Naive B cell (primary cell): ENCODE results near the gene BAMBI. TPM values are rescaled to one million over a fixed set of nuclear protein-coding genes. Genes with fewer than 3 reads are reported as not detected.
A peak's percentile ranks its signal among the peaks of the same experiment; 100 is the strongest.

Source experiments
- ATAC-seq, 2 donors: fragments of 150-1000 bp; cut with Tn5 transposase; 2 replicates each; pipeline ENCODE4 v1.10.0; 2021; ENCODE audit warnings: low read depth in 2 of 2, mild to moderate bottlenecking in 2 of 2, moderate library complexity in 2 of 2
- DNase-seq: peaks from one replicate; pipeline ENCODE4 v3.0.0; 2022
- H3K27ac Mint-ChIP-seq, 6 donors: one replicate each; pipeline ENCODE4 v1.8.0; 2020 to 2022; ENCODE audit warnings: mild to moderate bottlenecking in 6 of 6, mixed read lengths in 6 of 6, moderate library complexity in 5 of 6, inconsistent platforms in 2 of 6
- H3K27me3 Mint-ChIP-seq, 3 donors: one replicate each; pipeline ENCODE4 v1.8.0; 2021 to 2022; ENCODE audit warnings: mixed read lengths in 3 of 3, mild to moderate bottlenecking in 1 of 3
- H3K36me3 Mint-ChIP-seq, 2 donors: one replicate each; pipeline ENCODE4 v1.8.0; 2020 to 2022; ENCODE audit warnings: mixed read lengths in 2 of 2, inconsistent platforms in 1 of 2, mild to moderate bottlenecking in 1 of 2
- H3K4me1 Mint-ChIP-seq, 3 donors: one replicate each; pipeline ENCODE4 v1.8.0; 2020 to 2022; ENCODE audit warnings: mixed read lengths in 3 of 3, inconsistent platforms in 1 of 3, mild to moderate bottlenecking in 1 of 3, moderate library complexity in 1 of 3
- H3K4me3 Mint-ChIP-seq, 8 donors: one replicate each; pipeline ENCODE4 v1.8.0; 2020 to 2022; ENCODE audit warnings: mild to moderate bottlenecking in 8 of 8, mixed read lengths in 8 of 8, moderate library complexity in 8 of 8, inconsistent platforms in 2 of 8
- H3K9me3 Mint-ChIP-seq, 7 donors: one replicate each; pipeline ENCODE4 v1.8.0; 2020 to 2022; ENCODE audit warnings: mixed read lengths in 7 of 7, mild to moderate bottlenecking in 5 of 7, inconsistent platforms in 2 of 7, moderate library complexity in 1 of 7
- polyA plus RNA-seq, 6 donors: library from polyadenylated mRNA; unstranded; fragments of 300-500 nt; fragmentation: Illumina TruSeq; gene quantifications; one replicate each; pipeline ENCODE4 v1.2.3, GENCODE V29; 2021; ENCODE audit warnings: low read depth in 6 of 6

Gene BAMBI
- polyA plus RNA-seq, 6 donors from 2014 or later = 0.15 to 0.54 (median 0.52) TPM; not detected in 3

DNA sequence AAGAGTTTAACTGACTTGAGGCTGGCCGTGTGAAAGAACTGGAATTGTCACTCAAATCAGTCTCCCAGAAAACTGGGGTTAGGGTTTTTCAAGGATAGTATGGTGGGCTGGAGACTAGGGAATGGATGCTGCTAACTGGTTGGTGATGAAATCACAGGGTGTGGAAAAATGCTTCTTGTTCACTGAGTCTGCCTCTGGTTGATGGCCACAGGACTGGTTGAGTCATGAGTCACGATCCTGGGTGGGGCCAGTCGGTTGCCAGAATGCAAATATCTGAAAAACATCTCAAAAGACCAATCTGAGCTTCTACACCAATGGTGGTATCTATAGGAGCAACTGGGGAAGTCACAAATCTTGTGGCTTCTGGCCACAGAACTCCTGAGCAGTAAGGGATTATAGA lies 16.3 kb upstream of the BAMBI start:
- no peak for DNase-seq
- Mint-ChIP-seq H3K27me3 (peaks cover 20 to 47% (median 34%) of the 10 kb centered on the region in 3 donors), H3K4me3 (no peak overlapping the region), H3K4me1 (no peaks in the 10 kb centered on the region), H3K36me3 (no peaks in the 10 kb centered on the region), H3K27ac (no peak overlapping the region), H3K9me3 (no peaks in the 10 kb centered on the region)
- ATAC-seq = no peak

DNA sequence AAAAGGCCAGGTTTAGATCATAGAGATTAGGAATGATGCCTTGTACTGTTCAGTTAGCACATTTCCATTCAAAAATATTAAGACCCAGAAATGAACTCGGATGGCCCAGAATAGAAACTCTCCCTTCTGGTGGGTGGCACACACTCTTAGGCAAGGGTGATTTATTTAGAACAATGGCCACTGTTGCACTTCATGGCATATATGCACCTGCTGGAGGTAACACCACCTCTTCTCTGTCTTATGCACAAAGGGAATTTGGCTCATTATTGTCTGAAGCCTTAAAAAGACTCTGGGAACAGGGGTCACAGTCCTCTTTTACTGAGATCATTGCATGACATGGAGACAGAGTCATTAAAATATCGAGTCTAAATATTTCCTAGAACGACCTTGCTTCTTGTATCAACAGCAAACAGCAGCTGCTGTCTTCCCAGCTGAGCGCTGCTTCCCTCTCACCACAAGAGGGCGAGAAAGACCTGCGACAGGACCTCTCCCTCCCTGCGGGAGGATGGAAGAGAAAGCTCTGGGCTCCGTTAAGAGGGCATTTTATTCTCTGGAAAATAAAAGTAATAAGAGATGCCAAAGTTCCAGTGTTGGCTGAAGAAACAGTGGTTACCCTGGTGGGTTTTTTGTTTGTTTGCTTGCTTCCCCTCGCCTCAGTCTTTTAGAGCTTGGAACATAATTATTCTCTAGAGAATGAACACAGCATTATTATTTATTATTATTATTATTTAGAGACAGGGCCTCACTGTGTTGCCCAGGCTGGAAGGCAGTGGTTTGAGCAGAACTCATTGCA lies 13.5 kb upstream of the BAMBI start:
- Mint-ChIP-seq H3K4me3 (no peak overlapping the region), H3K27me3 (peaks cover 45 to 66% (median 61%) of the 10 kb centered on the region in 3 donors), H3K36me3 (peaks cover 0 to 8% of the 10 kb centered on the region in 2 donors), H3K9me3 (no peaks in the 10 kb centered on the region), H3K4me1 (peaks cover 5 to 9% (median 9%) of the 10 kb centered on the region in 3 donors), H3K27ac (no peak overlapping the region)
- DNase-seq (peak; percentile 50), ATAC-seq (peak; percentile 59 to 79)

DNA sequence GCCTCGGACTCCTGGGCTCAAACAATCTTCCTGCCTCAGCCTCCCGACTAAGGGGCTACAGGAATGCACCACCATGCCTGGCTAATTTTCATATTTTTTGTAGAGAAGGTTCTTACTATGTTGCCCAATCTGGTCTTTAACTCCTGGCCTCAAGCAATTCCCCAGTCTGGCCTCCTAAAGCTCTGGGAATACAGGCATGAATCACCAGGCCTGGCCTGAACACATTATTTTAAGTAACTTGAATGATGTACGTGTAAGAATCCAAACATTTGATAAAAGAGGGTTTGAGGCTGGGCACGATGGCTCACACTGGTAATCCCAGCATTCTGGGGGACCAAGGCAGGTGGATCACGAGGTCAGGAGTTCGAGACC lies 13.0 kb upstream of the BAMBI start:
- Mint-ChIP-seq H3K4me3 (no peak overlapping the region), H3K27ac (no peak overlapping the region), H3K4me1 (peaks cover 8 to 15% (median 15%) of the 10 kb centered on the region in 3 donors), H3K36me3 (peaks cover 2 to 8% of the 10 kb centered on the region in 2 donors), H3K27me3 (peaks cover 51 to 72% (median 67%) of the 10 kb centered on the region in 3 donors), H3K9me3 (no peaks in the 10 kb centered on the region)
- ATAC-seq (no peak), DNase-seq (no peak)

DNA sequence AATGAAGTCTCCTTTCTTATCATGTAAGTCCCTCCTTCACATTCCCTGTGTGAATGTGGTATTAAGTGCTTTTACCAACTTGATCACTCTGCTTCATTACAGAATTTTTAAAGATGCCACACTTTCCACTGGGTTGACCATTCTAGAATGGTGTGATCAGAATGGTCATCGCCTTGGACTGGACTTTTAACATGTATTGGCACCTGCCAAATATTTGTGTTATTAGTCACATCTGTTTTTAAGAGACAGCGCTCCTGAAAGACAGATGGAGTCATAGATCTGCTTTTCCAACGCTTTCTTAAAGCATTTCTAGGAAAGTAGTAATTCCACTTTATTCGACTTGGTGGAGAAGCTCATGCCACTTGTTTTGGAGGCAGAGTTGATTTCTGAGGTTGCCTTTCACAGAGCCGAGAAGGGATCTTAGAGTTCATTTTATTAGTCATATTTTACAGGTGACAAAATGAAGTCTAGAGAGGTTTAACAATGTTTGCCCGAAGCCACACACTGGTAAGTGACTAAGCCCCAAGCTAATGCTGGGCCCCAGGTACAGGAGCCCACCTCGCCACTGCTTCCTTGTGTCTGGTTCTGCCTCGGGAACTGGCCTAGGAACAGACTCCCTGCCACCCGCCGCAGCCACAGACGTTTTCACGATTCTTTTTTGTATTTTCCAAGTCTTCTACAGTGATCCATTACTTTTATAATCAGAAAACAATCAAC lies 10.4 kb upstream of the BAMBI start:
- H3K4me1 Mint-ChIP-seq = peaks cover 8 to 17% (median 16%) of the 10 kb centered on the region in 3 donors
- peaks cover 59 to 86% (median 72%) of the 10 kb centered on the region in 3 donors for H3K27me3 Mint-ChIP-seq
- no peak overlapping the region for H3K27ac Mint-ChIP-seq
- no peak for ATAC-seq
- peak overlapping the region in 2 of 8 donors; percentile 16 to 65 for H3K4me3 Mint-ChIP-seq
- no peak for DNase-seq
- H3K36me3 Mint-ChIP-seq = peaks cover 4 to 8% of the 10 kb centered on the region in 2 donors
- no peaks in the 10 kb centered on the region for H3K9me3 Mint-ChIP-seq

DNA sequence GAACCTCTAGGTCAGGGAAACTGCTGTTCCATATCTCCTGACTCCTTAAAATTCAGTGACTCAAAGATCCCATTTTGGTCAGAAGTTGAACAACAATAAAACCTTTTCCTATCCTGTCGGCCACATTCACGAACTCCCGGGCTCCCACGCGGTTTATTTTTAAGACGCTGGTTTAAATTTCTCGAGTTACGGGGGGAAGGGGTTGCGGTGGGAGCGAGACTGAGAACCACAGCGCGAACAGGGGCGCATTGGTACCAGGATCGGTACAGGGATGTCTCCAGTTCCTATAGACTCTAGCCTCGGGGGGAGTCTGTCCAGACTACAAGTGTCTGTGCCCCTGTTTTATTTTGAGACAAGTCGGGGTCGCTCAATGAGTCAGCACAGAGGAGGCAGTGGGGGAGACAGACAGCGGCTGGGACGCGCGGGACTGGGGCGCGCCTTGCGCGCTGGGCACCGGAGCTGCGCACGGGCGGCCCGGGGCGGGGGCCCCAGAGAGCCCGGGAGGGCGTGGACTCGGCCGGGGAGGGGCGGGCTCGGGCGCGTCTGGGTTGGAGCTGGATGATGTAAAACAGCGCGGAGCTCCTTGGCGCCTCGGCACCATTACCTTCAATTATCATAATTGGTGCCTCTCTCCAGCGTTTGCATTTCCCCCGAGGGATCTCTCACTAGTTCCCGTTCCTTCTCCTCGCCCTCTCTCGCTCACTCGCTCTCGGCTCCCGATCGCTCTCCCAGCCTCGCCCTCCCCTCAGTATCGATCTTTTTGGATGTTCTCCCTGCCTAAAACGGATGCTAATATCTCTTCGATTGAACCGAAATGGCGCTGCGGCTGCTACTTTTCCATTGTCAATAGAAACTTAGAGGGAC lies 8.7 kb upstream of the BAMBI start:
- H3K4me1 Mint-ChIP-seq = peaks cover 8 to 17% (median 16%) of the 10 kb centered on the region in 3 donors
- DNase-seq (peak; percentile 47), ATAC-seq (peak; percentile 82 to 93)
- peaks cover 4 to 8% of the 10 kb centered on the region in 2 donors for H3K36me3 Mint-ChIP-seq
- H3K4me3 Mint-ChIP-seq = peak overlapping the region; percentile 13 to 92 (median 81)
- no peaks in the 10 kb centered on the region for H3K9me3 Mint-ChIP-seq
- peak overlapping the region in 3 of 6 donors; percentile 48 to 80 (median 50) for H3K27ac Mint-ChIP-seq
- peaks cover 66 to 89% (median 74%) of the 10 kb centered on the region in 3 donors for H3K27me3 Mint-ChIP-seq

DNA sequence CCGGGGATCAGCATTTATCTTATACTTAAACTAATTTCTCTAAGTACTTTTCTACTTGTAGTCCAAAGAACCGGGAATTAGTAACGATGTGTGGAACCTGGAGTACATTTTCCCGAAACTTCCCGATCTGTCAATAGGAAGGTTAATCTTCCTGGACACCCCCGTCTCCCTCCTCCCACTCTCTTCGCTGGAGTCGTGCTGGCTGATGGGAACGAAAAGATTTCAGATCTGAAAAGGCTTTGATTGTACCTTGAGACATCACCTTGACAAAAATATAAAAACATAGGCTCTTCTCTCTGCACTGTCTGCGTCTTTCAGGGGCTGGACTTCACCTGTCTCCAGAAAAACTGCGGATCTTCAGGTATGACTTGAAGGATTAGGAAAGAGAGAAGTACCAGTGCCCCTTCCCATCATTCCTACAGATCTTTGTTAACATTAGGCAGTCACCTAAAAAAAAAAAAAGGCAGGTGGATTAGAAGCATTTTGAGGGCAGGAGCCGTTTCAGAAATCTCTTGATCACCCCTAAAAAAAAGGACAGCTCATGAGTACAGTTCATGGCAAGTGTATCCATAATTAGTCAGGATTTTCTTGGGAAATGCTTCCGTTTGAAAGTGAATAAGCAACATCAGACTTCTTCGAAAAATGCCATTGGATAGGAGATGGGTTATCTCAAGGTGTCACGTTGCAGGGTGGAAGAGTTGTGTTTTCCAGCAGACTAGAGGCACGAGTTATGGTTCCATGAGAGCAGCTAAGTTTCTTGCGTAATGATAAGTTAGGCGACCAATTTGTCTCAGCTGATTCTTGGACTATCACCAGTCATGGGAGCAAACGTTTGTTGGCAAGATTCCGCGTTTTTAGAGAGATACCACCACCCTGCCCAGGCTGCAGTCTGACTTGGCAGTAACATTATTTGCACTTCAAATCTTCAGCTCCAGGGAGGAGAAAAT lies 7.8 kb upstream of the BAMBI start:
- H3K4me3 Mint-ChIP-seq = peak overlapping the region; percentile 13 to 92 (median 81)
- H3K4me1 Mint-ChIP-seq = peaks cover 8 to 17% (median 16%) of the 10 kb centered on the region in 3 donors
- peaks cover 70 to 89% (median 79%) of the 10 kb centered on the region in 3 donors for H3K27me3 Mint-ChIP-seq
- no peak for DNase-seq
- no peaks in the 10 kb centered on the region for H3K9me3 Mint-ChIP-seq
- H3K27ac Mint-ChIP-seq = peak overlapping the region in 2 of 6 donors; percentile 4 to 48
- H3K36me3 Mint-ChIP-seq = peaks cover 4 to 8% of the 10 kb centered on the region in 2 donors
- no peak for ATAC-seq

DNA sequence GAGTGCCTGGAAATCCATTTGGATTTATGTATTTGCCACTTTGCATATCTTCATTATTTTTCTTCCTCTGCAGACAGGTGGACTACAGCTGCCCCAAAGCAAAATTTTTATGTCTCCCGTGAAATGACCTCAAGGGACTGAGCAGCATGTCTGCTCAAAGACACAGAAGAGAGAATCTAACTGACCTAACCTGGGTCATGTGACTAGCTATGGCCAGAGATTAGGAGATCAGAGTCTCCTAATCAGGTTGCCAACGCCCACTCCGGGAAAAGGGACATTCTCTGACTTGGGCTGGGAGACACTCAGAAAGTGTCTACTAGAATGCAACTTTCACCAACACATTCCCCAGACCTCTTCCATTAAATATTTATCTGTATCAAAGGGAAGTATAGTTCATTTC lies 2.5 kb upstream of the BAMBI start:
- ATAC-seq = no peak
- Mint-ChIP-seq H3K27me3 (peaks cover 50 to 63% (median 59%) of the 10 kb centered on the region in 3 donors), H3K36me3 (peaks cover 0 to 6% of the 10 kb centered on the region in 2 donors), H3K9me3 (no peaks in the 10 kb centered on the region), H3K4me3 (no peak overlapping the region), H3K4me1 (peaks cover 12 to 22% (median 22%) of the 10 kb centered on the region in 3 donors), H3K27ac (no peak overlapping the region)
- no peak for DNase-seq

DNA sequence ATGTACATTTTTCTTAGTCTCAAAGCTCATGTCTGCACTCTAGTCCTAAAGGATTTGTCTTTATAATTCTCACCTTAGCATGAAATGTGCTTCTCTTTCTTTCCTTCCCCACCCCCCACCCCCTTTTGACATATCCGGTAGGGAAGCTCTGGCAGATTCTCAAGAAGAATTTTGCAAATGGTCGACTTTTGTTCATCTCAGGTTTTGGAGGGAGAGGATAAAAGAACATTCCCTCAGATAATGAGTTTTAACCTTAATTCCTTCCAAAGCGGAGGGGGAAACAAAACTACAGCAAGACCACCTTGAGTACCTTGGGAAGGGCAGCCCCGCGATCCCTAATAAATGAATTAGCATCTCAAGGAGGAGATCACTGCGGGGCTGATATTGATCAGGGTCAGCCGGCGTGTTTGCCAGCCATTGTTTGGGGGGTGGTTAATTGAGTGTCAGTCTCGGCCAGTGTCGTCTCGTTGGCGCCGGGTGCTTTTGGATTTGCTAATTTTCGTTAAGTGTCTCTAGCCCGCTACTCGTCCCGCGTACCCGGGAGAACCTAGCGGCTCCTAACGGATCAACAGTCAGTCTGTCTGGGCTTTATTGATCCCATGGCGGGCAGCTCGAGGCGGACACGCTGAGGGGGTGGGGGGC lies 874 bp upstream of the BAMBI start:
- no peak for DNase-seq
- Mint-ChIP-seq H3K9me3 (no peaks in the 10 kb centered on the region), H3K4me1 (peaks cover 16 to 29% (median 28%) of the 10 kb centered on the region in 3 donors), H3K4me3 (peak overlapping the region; percentile 77 to 92 (median 87)), H3K27me3 (peaks cover 49 to 64% (median 59%) of the 10 kb centered on the region in 3 donors), H3K27ac (peak overlapping the region in 5 of 6 donors; percentile 1 to 78 (median 49)), H3K36me3 (peaks cover 0 to 6% of the 10 kb centered on the region in 2 donors)
- ATAC-seq = no peak

DNA sequence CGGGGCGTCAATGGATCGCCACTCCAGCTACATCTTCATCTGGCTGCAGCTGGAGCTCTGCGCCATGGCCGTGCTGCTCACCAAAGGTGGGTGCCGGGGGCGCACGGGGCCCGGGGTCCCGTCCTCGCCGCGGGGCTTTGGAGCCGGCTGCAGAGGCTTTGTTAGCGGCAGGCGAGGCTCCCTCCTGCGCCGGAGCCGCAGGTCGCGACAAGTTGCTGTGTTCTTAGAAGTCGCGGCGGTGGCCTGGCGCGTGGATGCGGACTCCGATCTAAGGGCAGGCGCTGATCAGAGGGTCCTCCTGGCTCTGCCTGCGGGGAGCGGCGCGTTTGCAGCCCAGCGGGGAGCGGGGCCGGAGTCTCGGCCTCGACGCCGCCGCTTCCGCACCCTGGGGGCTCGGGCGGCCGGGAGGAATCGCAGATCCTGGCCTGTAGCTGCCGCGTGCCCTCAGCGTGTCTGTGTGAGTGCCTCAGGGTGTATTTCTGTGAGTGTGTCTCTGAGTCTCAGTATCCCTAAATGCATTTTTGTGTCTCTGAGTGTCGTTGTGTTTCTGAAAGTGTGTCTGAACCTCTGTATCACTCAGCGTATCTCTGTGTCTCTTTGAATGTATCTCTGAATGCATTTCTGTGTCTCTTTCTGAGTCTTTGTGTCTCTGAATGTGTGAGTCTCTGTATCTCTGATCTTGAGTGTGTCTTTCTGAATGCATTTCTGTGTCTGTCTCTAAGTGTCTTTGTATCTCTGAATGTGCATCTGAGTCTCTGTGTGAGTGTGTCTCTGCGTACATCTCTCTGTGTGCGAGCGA lies 766 bp downstream of the BAMBI start:
- Mint-ChIP-seq H3K36me3 (peaks cover 0 to 6% of the 10 kb centered on the region in 2 donors), H3K4me3 (peak overlapping the region; percentile 75 to 88 (median 85)), H3K9me3 (no peaks in the 10 kb centered on the region), H3K4me1 (peaks cover 16 to 29% (median 28%) of the 10 kb centered on the region in 3 donors), H3K27ac (no peak overlapping the region), H3K27me3 (peaks cover 44 to 70% (median 49%) of the 10 kb centered on the region in 3 donors)
- ATAC-seq (no peak), DNase-seq (peak; percentile 23)

DNA sequence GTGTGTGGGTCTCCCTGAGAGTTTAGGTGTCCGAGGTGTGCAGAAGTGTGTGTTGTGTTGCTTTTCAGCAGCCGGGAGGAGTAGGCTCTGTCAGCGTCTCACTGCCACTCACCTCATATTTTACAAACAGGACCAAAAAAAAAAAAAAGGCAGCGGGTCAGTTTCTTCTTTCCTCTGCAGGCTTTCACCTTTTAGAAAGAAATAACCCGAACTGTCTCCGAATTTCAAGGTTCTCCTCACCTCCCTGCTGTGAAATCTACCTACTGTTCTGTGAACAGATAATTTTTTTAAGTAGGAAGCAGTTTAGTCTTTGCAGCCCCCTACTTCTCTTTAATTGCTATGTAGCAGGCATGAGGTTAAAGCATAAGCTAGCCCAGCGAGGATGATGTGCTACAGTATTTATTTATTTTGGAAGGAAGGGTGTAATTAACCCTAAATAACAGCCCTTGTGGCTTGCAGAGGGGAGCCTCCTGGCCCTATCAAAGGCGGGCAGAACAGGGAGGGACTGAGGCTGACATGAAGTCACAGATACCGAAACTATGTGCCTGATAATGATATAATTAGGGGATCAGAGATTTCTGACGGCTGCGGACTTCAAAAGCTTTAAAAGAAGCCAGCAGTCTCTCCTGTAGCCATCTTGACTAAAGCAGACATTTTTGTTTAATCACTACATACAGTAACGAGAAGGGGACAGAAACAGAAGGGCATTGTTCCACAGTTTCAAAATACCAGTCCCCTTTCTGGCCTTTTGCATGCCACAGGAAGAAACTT lies 1.6 kb downstream of the BAMBI start:
- Mint-ChIP-seq H3K36me3 (peaks cover 0 to 6% of the 10 kb centered on the region in 2 donors), H3K27ac (no peak overlapping the region), H3K4me1 (peaks cover 16 to 29% (median 28%) of the 10 kb centered on the region in 3 donors), H3K9me3 (no peaks in the 10 kb centered on the region), H3K27me3 (peaks cover 37 to 63% (median 42%) of the 10 kb centered on the region in 3 donors), H3K4me3 (peak overlapping the region; percentile 75 to 88 (median 85))
- ATAC-seq = no peak
- DNase-seq = no peak
